ENCODE data around the gene CDC42BPB. TPM values are rescaled to one million over a fixed set of nuclear protein-coding genes. Genes with fewer than 3 reads are reported as not detected.

Gene CDC42BPB
- total RNA-seq, 4 donors from 2014 or later: 105 to 178 (median 107) TPM

DNA sequence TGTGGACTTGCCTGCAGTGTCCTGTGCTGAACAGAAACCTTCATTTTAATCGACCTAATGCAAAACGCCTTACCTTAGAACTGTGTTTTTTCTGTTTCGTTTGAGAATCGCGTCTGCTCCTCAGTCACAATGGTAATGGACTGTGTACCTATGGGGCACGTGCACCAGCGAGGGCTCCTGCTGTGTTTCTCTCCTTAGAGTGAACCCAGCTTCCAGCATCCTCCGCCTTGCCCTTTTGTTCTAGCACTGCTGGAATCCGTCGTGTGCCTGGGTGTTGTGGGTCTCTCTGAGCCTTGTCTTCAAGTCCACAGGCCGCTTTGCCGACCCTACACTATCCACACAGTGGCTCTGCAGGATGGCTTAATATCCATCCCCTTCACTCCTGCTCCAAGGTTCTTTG, 131.2 kb downstream of the CDC42BPB start:
- Histone ChIP-seq H3K27me3 (peaks cover 61% of the 10 kb centered on the region), H3K9me3 (no peaks in the 10 kb centered on the region), H3K4me1 (peaks cover 52% of the 10 kb centered on the region), H3K4me3 (no peak overlapping the region), H3K27ac (no peak overlapping the region), H3K36me3 (no peaks in the 10 kb centered on the region)
- 85% methylated on average over 12 of the region's 12 CpGs for WGBS
- TF ChIP-seq EP300 (IDR thresholded peaks at IDR 0.05): no peak
- TF ChIP-seq CTCF (IDR thresholded peaks at IDR 0.05): no peak
- TF ChIP-seq POLR2A (IDR thresholded peaks at IDR 0.05): no peak
- TF ChIP-seq POLR2AphosphoS5 (IDR thresholded peaks at IDR 0.05): no peak
- DNase-seq (ENCODE audit: low spot score in 2 of 2): no peak

- H3K9me3 ChIP-seq: no peaks in the 10 kb centered on the region
- no peak overlapping the region for H3K27ac ChIP-seq
- TF ChIP-seq EP300 (IDR thresholded peaks at IDR 0.05) (no peak), CTCF (IDR thresholded peaks at IDR 0.05) (no peak), POLR2A (IDR thresholded peaks at IDR 0.05) (no peak), POLR2AphosphoS5 (IDR thresholded peaks at IDR 0.05) (no peak)
- WGBS: 92% methylated on average over 11 of the region's 11 CpGs
- H3K4me1 ChIP-seq: peaks cover 52% of the 10 kb centered on the region
- H3K4me3 ChIP-seq: no peak overlapping the region
- peaks cover 61% of the 10 kb centered on the region for H3K27me3 ChIP-seq
- no peaks in the 10 kb centered on the region for H3K36me3 ChIP-seq
- DNase-seq (ENCODE audit: low spot score in 2 of 2): no peak
Measured at GRCh38 chr14:102925646-102926045, 131.7 kb downstream of the CDC42BPB start.

DNA sequence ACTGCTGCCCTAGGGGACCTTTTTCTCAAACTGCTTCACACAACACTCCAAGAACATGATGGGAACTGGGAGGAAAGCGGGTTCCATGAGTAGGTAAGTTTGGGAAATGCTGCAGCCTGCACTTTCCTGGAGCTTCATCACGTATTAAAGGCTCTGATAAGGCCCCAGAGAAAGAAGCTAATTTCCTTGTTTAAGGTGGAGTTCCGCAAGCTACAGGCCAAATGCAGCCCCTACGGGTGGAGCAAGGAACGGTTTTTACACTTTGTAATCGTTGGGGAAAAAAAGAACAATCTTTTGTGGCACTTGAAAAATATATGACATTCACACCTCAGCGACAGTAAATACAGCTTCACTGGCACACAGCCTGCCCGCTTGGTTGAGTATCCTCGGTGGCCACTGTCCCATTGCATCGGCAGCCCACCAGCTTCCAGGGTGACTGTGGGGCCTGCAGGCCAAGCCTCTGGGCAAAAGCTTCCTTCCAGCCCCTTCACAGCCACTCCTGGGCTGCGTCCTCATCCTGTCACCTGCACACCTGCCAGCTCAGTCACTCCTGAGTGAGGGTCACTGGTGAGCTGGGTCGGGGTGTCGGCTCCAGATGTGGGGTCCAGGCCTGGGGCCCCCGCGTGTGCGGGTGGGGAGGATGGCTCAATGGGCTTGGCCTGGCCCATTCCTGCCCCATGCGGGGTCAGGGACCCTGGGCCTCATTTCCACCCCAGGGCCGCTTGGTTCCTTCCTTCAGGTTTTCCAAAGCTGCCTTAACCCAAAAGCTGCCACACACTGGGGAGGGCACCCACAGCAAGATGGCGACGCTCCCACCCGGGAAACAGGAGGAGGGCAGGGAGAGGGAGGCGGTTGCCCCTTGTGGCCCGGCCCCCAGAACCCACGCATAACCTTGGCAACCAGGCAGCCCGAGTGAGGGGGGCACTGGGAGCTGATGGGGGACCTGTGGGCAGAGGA, 132.4 kb downstream of the CDC42BPB start:
- TF ChIP-seq EP300 (IDR thresholded peaks at IDR 0.05) (no peak), POLR2A (IDR thresholded peaks at IDR 0.05) (no peak), POLR2AphosphoS5 (IDR thresholded peaks at IDR 0.05) (no peak), CTCF (IDR thresholded peaks at IDR 0.05) (no peak)
- Histone ChIP-seq H3K36me3 (no peaks in the 10 kb centered on the region), H3K9me3 (no peaks in the 10 kb centered on the region), H3K27ac (no peak overlapping the region), H3K4me3 (no peak overlapping the region), H3K4me1 (peaks cover 44% of the 10 kb centered on the region), H3K27me3 (peaks cover 54% of the 10 kb centered on the region)
- no peak for DNase-seq (ENCODE audit: low spot score in 2 of 2)
- 85% methylated on average over 18 of the region's 25 CpGs for WGBS

DNA sequence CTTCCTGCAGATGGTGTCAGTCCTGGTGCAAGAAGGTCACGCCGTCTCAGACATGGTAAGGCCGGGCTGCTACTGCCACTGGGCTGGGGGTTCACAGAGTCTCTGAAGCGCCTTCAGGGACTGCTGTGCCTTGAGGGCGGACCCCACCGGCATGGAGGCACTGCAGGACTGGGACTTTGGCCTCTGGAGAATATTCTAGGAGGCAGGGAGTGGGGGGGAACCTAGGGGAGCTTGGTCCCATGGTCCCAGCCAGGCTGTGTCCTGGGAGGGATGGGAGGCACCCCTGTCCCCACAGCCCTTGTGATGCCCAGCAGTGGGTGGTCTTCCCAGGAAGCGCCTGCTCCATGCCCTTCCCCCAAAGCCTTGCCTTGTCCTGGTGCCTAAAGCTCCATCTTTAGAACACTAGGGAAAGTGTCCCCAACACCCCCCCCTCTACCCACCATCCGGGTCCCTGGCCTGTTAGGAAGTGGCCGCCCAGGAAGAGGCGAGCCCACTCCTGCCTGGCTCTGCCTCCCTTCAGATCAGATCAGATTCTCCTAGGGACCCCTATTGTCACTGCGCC, 133.3 kb downstream of the CDC42BPB start:
- 41% methylated on average over 8 of the region's 11 CpGs for WGBS
- Histone ChIP-seq H3K27me3 (peaks cover 44% of the 10 kb centered on the region), H3K4me1 (peaks cover 35% of the 10 kb centered on the region), H3K36me3 (no peaks in the 10 kb centered on the region), H3K9me3 (no peaks in the 10 kb centered on the region), H3K4me3 (no peak overlapping the region), H3K27ac (no peak overlapping the region)
- DNase-seq (ENCODE audit: low spot score in 2 of 2): no peak
- TF ChIP-seq CTCF (IDR thresholded peaks at IDR 0.05): no peak
- no peak for TF ChIP-seq POLR2AphosphoS5 (IDR thresholded peaks at IDR 0.05)
- TF ChIP-seq EP300 (IDR thresholded peaks at IDR 0.05): no peak
- TF ChIP-seq POLR2A (IDR thresholded peaks at IDR 0.05): no peak

All from suprapubic skin (tissue), 4 donors.